Breast epithelium (tissue), 3 donors: Measurements from ENCODE around the gene SCLY.

Source experiments
- CTCF ChIP-seq, 3 donors: fragments of 450-650 bp; IDR thresholded peaks; one replicate each; pipeline ENCODE4 v1.5.1; 2016 to 2017; ENCODE audit warnings: antibody characterized with exemption in 3 of 3, mild to moderate bottlenecking in 3 of 3, moderate library complexity in 3 of 3
- POLR2A ChIP-seq: fragments of 450-650 bp; IDR thresholded peaks from one replicate; pipeline ENCODE4 v1.6.1; 2016; ENCODE audit warnings: antibody characterized with exemption, mild to moderate bottlenecking, moderate library complexity
- POLR2AphosphoS5 ChIP-seq, 3 donors: sonication (generic); formaldehyde crosslinking; IDR thresholded peaks; one replicate each; pipeline ENCODE4 v1.6.1; 2017; ENCODE audit warnings: antibody characterized with exemption in 3 of 3

GRCh38 chr2:238087211-238087610 is 26.4 kb downstream of the SCLY start:
- no peak for TF ChIP-seq POLR2A
- TF ChIP-seq CTCF (IDR thresholded peaks at IDR 0.05), result no peak
- TF ChIP-seq POLR2AphosphoS5 (IDR thresholded peaks at IDR 0.05), result no peak
